HG03064 (cell line): ENCODE results near the gene FHIT.

Experiments used
- ATAC-seq: cut with Tn5 transposase; IDR thresholded peaks from one replicate; pipeline ENCODE4 v1.9.1; 2021; ENCODE audit warnings: low read depth; ENCODE audit not compliant: unreplicated experiment

Gene FHIT

DNA sequence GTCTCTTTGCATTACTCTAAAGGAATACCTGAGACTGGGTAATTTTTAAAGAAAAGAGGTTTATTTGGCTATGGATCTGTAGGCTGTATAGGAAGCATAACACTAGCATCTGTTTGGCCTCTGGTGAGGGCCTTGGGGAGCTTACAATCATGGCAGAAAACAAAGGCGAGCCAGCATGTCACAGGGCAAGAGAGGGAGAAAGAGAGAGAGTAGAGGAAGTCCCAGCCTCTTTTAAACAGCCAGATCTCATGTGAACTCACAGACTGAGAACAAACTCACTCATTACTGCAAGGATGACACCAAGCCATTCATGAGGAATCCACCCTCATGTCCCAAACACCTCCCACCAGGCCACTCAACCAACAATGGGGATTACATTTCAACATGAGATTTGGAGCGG, 974.6 kb downstream of the FHIT start:
- ATAC-seq: no peak

DNA sequence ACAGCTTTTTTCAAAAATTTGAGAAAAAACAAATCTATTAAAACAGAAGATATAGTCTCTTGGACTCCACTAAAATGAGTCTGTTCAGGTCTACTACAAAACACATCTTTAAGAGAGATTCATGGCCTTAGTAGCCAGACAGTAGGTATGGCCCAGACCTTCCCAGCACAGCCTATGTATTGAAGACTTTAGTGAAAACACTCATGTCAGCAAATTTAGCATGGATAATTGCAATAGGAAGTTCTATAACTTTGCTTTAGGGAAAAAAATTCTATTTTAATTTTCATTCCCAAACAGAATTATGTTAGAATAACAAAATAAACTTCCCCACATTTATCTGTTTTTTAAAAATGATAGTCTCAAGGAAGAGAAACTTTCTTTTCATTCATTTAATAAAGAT, 976.6 kb downstream of the FHIT start:
- ATAC-seq: no peak

DNA sequence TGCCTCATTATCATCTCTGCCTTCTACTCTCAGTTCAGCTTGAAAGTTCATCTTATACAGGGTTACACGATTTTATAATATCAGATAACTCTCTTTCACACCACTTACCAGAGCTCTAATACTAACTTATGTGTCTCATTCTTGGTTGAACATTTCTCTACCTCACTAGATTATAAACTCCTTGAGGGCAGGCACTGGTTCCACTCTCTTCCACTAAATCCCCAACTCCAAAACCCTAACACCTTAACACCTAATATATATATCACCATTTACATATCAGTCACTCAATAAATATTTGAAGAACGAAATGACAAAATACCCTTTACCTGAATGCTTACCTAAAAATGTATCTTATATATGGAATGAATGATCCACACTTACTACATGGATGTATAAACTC, 977.2 kb downstream of the FHIT start:
- ATAC-seq: no peak

DNA sequence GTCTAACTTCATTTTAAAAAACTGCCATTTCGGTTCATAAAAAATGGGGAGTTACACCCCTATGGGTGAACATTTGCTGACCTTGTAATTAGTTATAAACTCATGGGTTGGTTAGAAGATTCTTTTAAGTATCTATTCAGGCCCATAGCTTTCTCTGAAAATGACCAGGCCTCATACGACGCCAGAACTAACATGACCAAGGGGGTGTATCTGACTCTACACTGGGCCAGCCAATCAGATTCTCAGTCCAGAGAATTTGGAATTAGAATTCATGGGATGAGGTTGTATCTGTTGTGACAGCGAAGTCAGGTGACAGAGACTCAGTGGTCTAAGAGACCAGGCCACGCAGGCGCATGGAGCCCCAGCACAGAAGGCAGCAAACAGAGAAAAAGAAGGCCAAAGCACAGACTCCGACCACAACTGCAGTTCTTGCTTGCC, 981.4 kb downstream of the FHIT start:
- no peak for ATAC-seq

DNA sequence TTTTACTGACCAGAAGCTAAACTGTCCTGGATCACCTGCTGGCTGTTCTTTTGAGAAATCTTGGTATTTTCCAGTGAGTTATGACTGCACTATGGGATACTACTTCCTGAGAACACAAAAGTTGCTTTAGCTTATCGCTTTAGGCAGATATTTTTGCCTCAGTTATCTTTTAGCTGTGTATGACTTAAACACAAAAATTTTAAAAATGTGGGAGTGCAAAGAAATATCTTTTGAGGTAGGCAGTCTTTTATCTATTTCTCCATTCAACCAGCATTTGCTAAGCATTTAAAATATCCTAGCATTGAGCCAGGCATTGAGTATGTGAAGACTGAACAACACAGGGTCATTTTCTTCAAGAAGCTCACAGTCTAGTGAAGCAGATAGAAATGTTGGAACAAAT, 981.9 kb downstream of the FHIT start:
- ATAC-seq: no peak

DNA sequence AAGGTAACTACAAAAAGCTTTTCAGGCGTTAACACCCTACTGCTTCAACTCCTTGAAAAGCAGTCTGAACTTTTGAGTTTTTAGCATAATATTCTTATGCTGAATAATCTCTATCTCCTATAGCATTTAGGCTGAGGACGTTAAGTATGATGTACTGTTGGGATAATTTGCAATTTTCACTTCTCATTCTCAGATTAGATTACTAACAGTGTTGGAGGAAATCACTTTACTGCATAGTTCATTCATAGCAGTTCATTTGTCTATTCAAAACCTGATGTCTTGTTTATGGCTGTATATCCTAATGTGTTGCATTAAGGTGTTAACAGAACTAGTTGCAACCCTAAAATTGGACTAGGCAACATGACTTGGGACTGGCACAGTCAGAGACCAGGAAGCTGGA, 983.1 kb downstream of the FHIT start:
- no peak for ATAC-seq

DNA sequence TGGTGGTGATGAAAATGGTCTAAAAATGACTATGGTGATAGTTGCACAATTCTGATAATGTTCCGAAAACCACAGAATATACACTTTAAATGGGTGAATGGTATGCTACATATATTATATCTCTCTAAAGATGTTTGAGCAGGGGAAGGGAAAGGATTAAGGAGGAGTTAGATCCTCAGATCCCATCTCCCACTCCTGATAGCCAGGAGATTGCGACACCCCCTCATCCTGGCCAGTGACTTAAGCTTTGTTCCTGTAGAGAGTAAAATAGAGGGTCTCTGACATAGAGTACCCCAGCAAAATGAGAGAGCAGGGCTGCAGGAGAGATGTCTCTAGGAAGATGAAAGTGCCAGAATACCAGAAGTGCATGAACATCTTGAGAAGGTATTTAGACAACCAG, 984.8 kb downstream of the FHIT start:
- ATAC-seq: no peak

DNA sequence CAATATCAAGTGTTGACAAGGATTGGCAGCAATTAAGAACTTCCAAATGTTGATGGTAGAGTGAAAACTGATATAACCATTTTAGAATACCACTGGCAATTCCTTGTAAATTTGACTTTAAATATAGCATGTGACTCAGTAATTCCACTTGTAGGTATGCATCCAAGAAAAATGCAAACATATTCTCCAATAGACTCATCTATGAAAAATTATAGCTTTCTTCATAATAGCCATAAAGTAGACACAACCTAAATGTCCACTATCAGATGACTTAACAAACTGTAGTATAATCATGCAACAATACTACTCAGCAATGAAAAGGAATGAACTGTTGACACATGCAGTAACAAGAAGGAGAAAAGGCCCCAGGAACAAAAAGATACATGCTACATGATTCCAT, 988.1 kb downstream of the FHIT start:
- ATAC-seq: no peak

DNA sequence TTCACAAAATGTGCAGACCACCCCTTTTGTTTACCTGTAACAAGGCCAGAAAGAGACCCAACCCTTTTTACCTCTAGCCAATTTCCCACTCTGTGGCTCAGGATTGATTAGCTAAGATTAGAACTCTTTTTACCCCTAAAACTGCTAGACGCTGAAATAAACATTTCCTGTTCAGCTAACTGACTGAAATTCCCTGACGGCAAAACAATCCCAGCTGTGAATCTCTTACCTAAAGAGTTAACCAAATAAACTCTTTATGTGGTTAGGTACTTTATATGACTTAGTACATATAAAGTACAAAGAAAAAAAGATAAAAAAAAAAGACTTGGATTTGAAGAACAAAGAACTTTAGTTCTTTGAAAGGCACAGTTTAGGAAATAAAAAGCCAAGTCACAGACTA, 988.7 kb downstream of the FHIT start:
- no peak for ATAC-seq

DNA sequence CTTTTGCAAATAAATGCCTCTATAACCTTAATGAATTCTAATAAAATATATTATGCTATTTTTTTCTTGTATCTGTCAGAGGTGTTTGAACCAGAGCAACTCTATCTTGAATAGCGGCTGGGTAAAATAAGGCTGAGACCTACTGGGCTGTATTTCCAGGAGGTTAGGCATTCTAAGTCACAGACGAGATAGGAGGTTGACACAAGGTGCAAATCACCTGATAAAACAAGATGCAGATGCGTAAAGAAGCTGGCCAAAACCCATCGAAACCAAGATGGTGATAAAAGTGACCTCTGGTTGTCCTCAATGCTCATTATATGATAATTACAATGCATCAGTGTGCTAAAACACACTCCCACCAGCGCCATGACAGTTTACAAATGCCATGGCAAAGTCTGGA, 990.7 kb downstream of the FHIT start:
- no peak for ATAC-seq

DNA sequence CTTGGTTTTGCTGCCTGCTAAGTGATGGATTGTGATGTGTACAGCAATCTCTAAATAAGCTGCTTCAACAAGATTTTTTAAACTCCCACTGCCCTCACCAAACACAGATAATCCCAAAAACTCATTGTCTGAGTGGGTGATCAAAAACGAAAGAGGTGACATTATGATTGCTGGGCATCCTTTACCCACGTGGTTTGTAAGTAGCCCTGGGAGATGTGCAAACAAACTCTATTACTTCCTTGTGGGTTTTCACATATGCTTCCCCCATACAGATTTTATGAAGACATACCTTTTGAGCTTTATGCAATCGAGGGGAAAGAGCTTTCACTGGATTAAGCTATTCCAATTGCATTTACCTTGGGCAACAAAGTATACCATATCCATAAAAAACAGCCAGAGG, 1000.4 kb downstream of the FHIT start:
- no peak for ATAC-seq

DNA sequence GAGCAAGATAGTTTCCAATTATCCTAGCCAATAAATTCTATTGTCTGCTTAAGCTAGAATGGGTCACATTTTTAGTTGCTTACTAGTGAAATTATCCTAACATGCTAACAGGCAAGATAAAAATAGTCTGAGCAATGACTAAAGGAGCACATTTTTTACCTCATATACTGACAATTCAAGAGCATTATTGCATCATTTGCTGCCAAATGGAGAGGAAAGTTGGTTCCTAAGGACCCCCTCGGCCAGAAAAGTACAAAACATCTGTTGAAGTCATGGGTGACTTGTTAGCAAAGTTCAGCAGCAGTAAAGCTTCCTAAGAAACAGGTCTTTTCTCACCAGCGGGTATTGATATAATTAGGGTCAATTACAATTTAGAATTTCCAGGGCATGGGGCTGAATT, 1001.0 kb downstream of the FHIT start:
- ATAC-seq: no peak

DNA sequence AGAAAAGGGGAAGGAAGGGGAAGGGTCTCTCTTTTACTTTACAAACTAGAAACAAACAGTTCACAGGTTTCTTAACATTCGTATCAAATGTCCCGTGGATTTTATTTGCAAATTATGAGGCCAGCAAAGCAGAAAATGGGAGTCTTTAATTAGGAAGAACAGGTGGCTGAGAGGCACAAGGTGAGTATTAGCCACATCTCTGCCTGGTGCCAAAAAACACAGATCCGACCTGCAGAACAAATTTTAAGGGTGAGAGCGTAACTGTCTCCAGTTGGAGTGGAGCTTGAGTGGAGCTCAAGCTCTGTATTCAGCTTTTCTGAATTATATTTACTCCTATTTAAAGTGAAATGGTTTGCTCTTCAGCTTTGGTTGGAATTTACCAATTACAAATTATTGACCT, 1004.9 kb downstream of the FHIT start:
- no peak for ATAC-seq

DNA sequence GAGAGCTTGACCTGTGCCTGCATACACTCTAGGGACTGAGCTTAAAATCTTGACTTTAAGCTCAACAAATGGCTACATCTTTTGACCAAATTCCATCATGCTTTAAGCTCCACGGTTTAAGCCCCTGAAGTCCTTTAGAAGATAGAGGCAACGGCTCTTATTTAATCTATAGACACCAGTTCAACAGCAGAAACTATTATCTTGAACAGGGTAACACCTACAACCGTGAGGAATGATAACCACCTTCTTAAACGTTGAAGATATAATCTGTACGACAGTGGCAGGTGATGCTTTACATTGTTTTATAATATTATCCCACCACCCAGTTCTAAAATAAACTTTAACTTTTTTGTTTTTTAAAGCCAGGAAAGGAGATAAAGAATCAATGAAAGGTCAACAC, 1007.8 kb downstream of the FHIT start:
- no peak for ATAC-seq

DNA sequence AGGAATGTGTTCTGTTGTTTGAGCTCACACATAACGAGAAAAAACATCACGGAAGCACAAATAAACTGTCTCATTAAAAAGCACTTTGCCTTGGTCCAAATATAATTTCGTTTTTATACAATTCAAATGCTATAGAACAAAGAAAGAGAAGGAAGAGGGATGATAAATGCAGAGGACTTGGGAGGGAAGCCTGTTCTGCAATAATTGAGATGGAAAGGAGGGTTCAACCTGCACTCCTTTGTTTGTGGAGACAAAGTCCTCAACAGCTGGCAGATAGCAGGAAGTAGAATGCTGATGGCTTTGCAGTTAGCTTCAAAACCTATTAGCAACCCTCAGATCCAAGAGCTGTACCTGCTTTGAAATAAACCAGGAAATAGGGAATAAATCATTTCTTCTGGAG, 1010.8 kb downstream of the FHIT start:
- ATAC-seq: no peak

DNA sequence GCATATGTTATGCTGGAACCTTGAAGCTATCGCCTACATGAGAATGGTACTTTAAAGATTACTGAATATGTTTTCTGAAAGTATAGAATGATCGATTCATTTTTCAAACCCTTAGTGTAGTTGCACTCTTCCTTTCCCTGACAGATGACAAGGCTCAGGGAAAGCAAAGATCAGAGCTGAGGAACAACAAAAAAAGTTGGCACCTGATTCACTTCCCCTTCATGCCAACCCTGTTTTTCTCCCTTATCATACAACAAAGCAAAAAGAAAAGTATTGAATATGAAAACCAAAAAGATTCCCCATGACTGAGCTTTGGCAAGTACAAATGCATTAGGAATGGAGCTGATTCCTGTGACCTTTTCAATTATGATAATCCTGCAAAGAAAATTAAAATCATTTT, 1012.7 kb downstream of the FHIT start:
- ATAC-seq: no peak

DNA sequence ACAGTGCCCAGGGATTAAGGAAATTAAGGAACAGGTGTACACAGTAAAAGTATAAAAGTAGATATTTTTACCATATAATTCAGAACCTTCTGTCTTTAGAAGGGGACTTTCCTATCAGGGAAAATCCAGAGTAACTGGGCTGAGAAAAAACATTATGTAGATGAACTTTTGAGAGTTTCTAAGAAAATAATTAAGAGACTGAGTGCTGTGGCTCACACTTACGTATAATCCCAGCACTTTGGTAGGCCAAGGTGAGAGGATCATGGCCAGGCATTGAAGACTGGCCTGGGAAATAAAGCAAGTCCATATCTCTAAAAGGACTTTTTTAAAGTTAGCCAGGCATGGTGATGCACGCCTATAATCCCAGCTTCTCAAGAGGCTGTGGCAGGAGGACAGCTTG, 1021.8 kb downstream of the FHIT start:
- no peak for ATAC-seq

DNA sequence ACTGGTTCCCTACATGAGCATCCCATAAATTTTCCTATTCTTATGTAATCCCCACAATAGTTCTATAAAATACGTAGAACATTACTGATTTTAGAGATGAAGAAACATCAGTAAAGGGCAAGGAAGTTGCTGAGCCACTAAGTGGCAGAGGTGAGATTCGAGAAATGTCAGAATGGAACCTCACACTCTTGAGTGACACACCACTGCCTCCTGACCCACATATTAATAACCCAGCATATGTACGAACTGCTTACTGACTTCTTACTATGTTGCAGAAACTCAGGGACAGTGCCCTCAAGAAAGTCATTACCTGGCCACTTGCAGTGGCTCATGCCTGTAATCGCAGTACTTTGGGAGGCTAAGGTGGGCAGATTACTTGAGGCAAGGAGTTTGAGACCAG, 1022.4 kb downstream of the FHIT start:
- ATAC-seq: no peak

DNA sequence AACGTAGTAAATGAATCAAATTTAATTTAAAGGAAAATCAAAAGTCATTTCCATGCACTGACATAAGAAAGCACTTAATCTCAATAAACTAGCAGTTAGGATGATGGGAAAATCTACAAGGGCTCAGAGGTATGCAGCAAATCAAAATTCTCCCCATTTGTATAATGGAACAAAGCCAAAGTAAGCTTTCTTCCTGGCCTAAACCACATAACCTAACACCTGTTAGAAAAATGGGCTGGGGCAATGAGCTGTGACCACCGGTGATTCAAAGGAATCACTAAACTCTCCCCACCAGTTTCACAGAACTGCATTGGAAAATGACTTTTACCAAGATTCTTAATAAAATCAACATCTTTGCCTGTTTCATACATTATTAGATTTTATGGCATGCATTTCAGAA, 1024.3 kb downstream of the FHIT start:
- no peak for ATAC-seq

DNA sequence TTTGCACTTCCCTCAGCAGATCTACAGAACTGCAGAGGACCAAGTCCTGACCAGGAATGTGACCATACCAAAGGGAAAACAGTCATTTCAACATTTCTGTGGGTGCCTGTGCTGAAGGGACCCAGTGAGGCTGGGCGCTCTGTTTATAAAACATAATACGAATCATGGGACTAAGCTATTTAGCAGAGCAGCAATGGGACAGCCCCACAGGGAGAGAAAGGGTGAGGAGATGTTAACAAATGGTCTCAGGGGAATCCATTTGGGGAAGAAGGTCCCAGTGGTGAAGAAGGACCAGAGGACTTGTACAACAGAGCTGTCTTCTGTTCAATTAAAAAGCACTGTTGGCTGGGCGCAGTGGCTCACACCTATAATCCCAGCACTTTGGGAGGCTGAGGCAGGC, 1025.4 kb downstream of the FHIT start:
- no peak for ATAC-seq

DNA sequence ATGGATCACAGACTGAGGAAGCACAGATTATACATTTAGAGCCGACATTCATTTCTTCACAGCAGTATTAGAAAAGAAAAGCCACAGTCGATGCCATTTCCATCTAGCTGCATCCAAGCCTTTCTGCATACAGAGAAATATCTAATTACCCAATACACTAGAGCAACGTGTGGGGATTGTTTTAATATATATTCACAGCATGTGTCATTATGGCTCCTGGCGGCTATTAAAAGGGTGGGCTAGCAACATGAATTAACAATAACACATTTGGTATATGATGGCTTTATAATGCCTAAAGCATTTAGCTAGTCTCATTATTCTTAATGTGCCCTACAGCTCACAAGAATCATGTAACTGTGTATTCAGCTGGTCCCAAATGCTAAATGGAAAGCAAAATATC, 1030.5 kb downstream of the FHIT start:
- ATAC-seq: no peak

DNA sequence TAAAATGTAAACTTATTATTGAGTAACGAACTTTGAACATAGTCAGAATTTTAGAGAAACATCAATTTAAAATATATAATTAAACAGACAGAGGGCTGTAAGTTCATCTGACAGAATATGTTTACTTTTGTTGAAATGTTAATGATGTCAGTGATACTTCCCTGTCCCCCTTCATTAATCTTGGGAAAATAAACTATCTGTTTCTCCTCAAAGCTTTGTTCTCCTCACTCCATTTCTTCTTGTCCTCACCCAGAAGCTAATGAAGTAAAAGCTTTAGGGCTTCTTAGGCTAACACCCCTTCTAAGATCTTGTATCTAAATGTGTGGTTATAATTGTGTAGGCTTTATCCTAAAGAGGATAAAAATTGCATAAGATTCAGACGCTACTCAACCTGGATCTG, 1031.8 kb downstream of the FHIT start:
- no peak for ATAC-seq

DNA sequence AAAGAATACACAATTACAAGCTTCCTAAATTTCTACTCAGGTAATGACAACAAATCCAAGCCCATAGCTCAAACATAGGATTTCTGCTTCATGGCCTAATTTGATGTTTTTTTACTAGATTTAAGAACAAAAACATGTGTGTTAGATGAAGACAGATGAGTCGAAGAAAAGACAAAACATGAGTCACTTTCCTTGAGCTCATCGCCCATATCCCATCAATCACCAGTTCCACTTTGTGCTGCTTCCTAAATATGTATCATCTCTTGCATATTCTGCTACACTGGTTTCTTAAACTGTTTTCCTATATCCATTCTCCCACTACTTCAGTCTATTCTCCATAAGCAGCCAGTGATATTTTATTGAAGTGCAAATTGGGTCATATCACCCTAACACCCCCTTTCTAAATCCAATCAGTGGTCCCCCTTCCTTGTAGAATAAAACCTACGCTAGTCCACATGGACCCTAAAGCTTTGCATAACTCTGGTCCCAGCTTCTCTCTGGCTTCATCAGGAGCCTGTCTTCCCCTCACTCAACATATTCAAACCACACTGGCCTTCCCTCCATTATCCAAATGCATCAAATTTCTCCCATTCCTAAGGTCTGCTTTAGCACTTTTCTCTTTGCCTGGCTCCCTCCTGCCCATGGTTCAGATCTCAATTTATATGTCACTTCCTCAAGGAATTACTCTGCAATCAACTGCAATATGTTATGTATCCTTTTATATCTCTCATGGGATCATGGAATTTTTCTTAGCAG, 1033.9 kb downstream of the FHIT start:
- ATAC-seq: no peak
